Liver (tissue), 9 donors: ENCODE results near the gene BEGAIN. TPM values are rescaled to one million over a fixed set of nuclear protein-coding genes. Genes with fewer than 3 reads are reported as not detected.

Experiments
- DNase-seq: peaks from one replicate; pipeline ENCODE4 v3.0.0-alpha.2; 2017; ENCODE audit warnings: low spot score
- H3K27ac ChIP-seq, 2 donors: one replicate each; pipeline ENCODE4 v1.7.0; 2013; ENCODE audit warnings: inconsistent platforms in 2 of 2, low read length in 2 of 2, control low read depth in 1 of 2, low read depth in 1 of 2, mild to moderate bottlenecking in 1 of 2
- H3K27me3 ChIP-seq, 4 donors: one replicate each; pipeline versions ENCODE4 v1.6.1 to v1.7.0; 2013; ENCODE audit warnings: low read length in 3 of 4, inconsistent platforms in 1 of 4, mild to moderate bottlenecking in 1 of 4, moderate library complexity in 1 of 4; ENCODE audit not compliant: control insufficient read depth in 4 of 4, insufficient read depth in 4 of 4
- H3K36me3 ChIP-seq, 4 donors: one replicate each; pipeline versions ENCODE4 v1.6.1 to v1.7.0; 2013; ENCODE audit warnings: low read length in 3 of 4, mild to moderate bottlenecking in 3 of 4, low read depth in 1 of 4, moderate library complexity in 1 of 4; ENCODE audit not compliant: control insufficient read depth in 4 of 4, insufficient read depth in 3 of 4
- H3K4me1 ChIP-seq, 4 donors: one replicate each; pipeline versions ENCODE4 v1.6.1 to v1.7.0; 2013; ENCODE audit warnings: low read length in 3 of 4, mild to moderate bottlenecking in 3 of 4, moderate library complexity in 1 of 4; ENCODE audit not compliant: control insufficient read depth in 4 of 4, insufficient read depth in 4 of 4
- H3K4me3 ChIP-seq, 3 donors: one replicate each; pipeline versions ENCODE4 v1.6.1 to v1.7.0; 2013; ENCODE audit warnings: low read length in 3 of 3, control low read depth in 1 of 3, low read depth in 1 of 3, mild to moderate bottlenecking in 1 of 3
- H3K9ac ChIP-seq, 2 donors: one replicate each; pipeline ENCODE4 v1.7.0; 2013; ENCODE audit warnings: low read length in 2 of 2, mild to moderate bottlenecking in 2 of 2, moderate library complexity in 2 of 2, control low read depth in 1 of 2, low read depth in 1 of 2
- H3K9me3 ChIP-seq, 4 donors: one replicate each; pipeline versions ENCODE4 v1.6.1 to v1.7.0; 2013; ENCODE audit warnings: low read length in 3 of 4; ENCODE audit not compliant: control insufficient read depth in 4 of 4
- ATF3 ChIP-seq: IDR thresholded peaks from 2 replicates; pipeline ENCODE4 v1.6.1; 2016; ENCODE audit warnings: antibody characterized with exemption
- EGR1 ChIP-seq, 2 donors: IDR thresholded peaks; 2 replicates each; pipeline ENCODE4 v1.6.1; 2016 to 2018; ENCODE audit warnings: antibody characterized with exemption in 2 of 2, low read depth in 2 of 2
- FOXA1 ChIP-seq: IDR thresholded peaks from 2 replicates; pipeline ENCODE4 v1.6.1; 2016; ENCODE audit warnings: antibody characterized with exemption
- FOXA2 ChIP-seq: IDR thresholded peaks from 2 replicates; pipeline ENCODE4 v1.6.1; 2016; ENCODE audit warnings: antibody characterized with exemption
- GABPA ChIP-seq, 2 donors: IDR thresholded peaks in 1 of 2; conservative IDR thresholded peaks in 1 of 2; 2 replicates each; pipeline ENCODE4 v1.6.1; 2016; ENCODE audit warnings: antibody characterized with exemption in 2 of 2, mild to moderate bottlenecking in 1 of 2, moderate library complexity in 1 of 2
- HNF4A ChIP-seq, 2 donors: conservative IDR thresholded peaks; 2 replicates each; pipeline ENCODE4 v1.6.1; 2016; ENCODE audit warnings: antibody characterized with exemption in 2 of 2, mild to moderate bottlenecking in 2 of 2
- HNF4G ChIP-seq: IDR thresholded peaks from 2 replicates; pipeline ENCODE4 v1.6.1; 2016; ENCODE audit warnings: antibody characterized with exemption
- JUND ChIP-seq, 2 donors: IDR thresholded peaks; 2 replicates each; pipeline ENCODE4 v1.6.1; 2016; ENCODE audit warnings: antibody characterized with exemption in 2 of 2
- NR2F2 ChIP-seq: IDR thresholded peaks from 2 replicates; pipeline ENCODE4 v1.6.1; 2016; ENCODE audit warnings: antibody characterized with exemption
- RAD21 ChIP-seq, 2 donors: IDR thresholded peaks; 2 replicates each; pipeline ENCODE4 v1.6.1; 2016; ENCODE audit warnings: antibody characterized with exemption in 2 of 2, mild to moderate bottlenecking in 2 of 2
- REST ChIP-seq: IDR thresholded peaks from 2 replicates; pipeline ENCODE4 v1.6.1; 2016; ENCODE audit warnings: antibody characterized with exemption, mild to moderate bottlenecking
- RXRA ChIP-seq, 2 donors: IDR thresholded peaks; 2 replicates each; pipeline ENCODE4 v1.6.1; 2017 to 2018; ENCODE audit warnings: antibody characterized with exemption in 2 of 2, mild to moderate bottlenecking in 1 of 2
- SP1 ChIP-seq: IDR thresholded peaks from 2 replicates; pipeline ENCODE4 v1.6.1; 2018; ENCODE audit warnings: antibody characterized with exemption, mild to moderate bottlenecking
- TAF1 ChIP-seq: conservative IDR thresholded peaks from 2 replicates; pipeline ENCODE4 v1.6.1; 2016; ENCODE audit warnings: antibody characterized with exemption, mild to moderate bottlenecking
- YY1 ChIP-seq: IDR thresholded peaks from 2 replicates; pipeline ENCODE4 v1.6.1; 2016; ENCODE audit warnings: antibody characterized with exemption, mild to moderate bottlenecking
- WGBS: extraction: QIAGEN DNeasy Blood & Tissue Kit; methylation state at CpG from one replicate; pipeline ENCODE4 v1.1.7; 2013; 5-methylcytosine and 5-hydroxymethylcytosine counted together
- polyA plus RNA-seq, 2 donors: library from polyadenylated mRNA; stranded (reverse) in 1 of 2; unstranded in 1 of 2; fragments of 200-250 nt in 1 of 2; fragments of >200 nt in 1 of 2; fragmentation: Nextera tagmentation in 1 of 2; extraction: Ambion mirVana in 1 of 2; gene quantifications; one replicate each; pipeline versions ENCODE4 v1.2.1 to v1.2.3, GENCODE V29; 2013 to 2015
- total RNA-seq, 2 donors: library from RNA; depleted of rRNA; stranded (reverse); fragments of >200 nt; gene quantifications; one replicate each; pipeline ENCODE4 v1.2.3, GENCODE V29; 2014
- TF ChIP-seq, protein P1 (sequence below): IDR thresholded peaks from 2 replicates; pipeline ENCODE4 v1.6.1; 2016; ENCODE audit warnings: antibody characterized with exemption
- TF ChIP-seq, protein P2 (sequence below): fragments of 150-350 bp; IDR thresholded peaks from 2 replicates; pipeline ENCODE4 v1.5.1; 2017; ENCODE audit warnings: improper control_type of control experiment, low read depth, low read length; ENCODE audit not compliant: missing input control
- TF ChIP-seq, protein P3 (sequence below): IDR thresholded peaks from 2 replicates; pipeline ENCODE4 v1.6.1; 2016; ENCODE audit warnings: antibody characterized with exemption
- donor health status: healthy.
- donor health status: healthy.
- donor health status: healthy.
- donor health status: healthy.
- donor health status: healthy.

BEGAIN gene
- total and polyA plus RNA-seq, 4 donors = 0.11 to 1.9 (median 0.29) TPM

DNA sequence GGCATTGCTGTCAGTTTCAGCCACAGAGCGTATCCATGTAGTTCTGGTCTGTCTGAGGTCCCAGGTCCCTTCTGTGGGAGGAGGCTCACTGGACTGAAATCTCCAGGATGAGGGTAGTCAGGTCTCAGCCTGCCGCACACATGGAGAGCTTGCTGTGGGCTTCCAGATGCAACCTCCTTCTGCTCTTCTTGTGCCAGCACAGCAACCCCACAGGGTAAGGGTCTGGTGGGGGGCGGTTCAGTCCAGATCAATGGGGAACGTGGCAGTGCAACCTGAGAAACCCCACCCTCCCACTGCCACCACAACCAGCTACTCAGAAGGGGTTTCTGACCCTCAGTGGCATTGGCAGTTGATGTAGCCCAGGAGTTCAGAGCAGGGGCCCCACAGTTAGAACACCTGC, 61.2 kb downstream of the BEGAIN start:
- H3K4me1 ChIP-seq = no peaks in the 10 kb centered on the region
- no peak overlapping the region for H3K9ac ChIP-seq
- no peak overlapping the region for H3K27ac ChIP-seq
- H3K9me3 ChIP-seq = no peaks in the 10 kb centered on the region
- no peak overlapping the region for H3K4me3 ChIP-seq
- TF ChIP-seq FOXA2 = no peak
- no peak for TF ChIP-seq HNF4G
- TF ChIP-seq JUND (IDR thresholded peaks at IDR 0.05) = no peak
- TF ChIP-seq YY1 = no peak
- peaks cover 0 to 9% (median 5%) of the 10 kb centered on the region in 4 donors for H3K36me3 ChIP-seq
- no peak for DNase-seq
- 98% methylated on average over 4 of the region's 4 CpGs for WGBS
- H3K27me3 ChIP-seq = no peaks in the 10 kb centered on the region

- no peak for TF ChIP-seq ATF3
- no peak for TF ChIP-seq YY1
- TF ChIP-seq REST = no peak
- TF ChIP-seq HNF4A (conservative IDR thresholded peaks at IDR 0.05) = no peak
- no peak for TF ChIP-seq SP1
- TF ChIP-seq RXRA (IDR thresholded peaks at IDR 0.05) = no peak
- TF ChIP-seq, protein P1, sequence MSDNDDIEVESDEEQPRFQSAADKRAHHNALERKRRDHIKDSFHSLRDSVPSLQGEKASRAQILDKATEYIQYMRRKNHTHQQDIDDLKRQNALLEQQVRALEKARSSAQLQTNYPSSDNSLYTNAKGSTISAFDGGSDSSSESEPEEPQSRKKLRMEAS = no peak
- TF ChIP-seq HNF4G = no peak
- no peak for TF ChIP-seq EGR1 (IDR thresholded peaks at IDR 0.05; ENCODE audit: low read depth in 2 of 2)
- no peak for TF ChIP-seq FOXA2
- TF ChIP-seq, protein P2, sequence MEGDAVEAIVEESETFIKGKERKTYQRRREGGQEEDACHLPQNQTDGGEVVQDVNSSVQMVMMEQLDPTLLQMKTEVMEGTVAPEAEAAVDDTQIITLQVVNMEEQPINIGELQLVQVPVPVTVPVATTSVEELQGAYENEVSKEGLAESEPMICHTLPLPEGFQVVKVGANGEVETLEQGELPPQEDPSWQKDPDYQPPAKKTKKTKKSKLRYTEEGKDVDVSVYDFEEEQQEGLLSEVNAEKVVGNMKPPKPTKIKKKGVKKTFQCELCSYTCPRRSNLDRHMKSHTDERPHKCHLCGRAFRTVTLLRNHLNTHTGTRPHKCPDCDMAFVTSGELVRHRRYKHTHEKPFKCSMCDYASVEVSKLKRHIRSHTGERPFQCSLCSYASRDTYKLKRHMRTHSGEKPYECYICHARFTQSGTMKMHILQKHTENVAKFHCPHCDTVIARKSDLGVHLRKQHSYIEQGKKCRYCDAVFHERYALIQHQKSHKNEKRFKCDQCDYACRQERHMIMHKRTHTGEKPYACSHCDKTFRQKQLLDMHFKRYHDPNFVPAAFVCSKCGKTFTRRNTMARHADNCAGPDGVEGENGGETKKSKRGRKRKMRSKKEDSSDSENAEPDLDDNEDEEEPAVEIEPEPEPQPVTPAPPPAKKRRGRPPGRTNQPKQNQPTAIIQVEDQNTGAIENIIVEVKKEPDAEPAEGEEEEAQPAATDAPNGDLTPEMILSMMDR = no peak
- no peak for TF ChIP-seq RAD21 (IDR thresholded peaks at IDR 0.05)
- TF ChIP-seq, protein P3, sequence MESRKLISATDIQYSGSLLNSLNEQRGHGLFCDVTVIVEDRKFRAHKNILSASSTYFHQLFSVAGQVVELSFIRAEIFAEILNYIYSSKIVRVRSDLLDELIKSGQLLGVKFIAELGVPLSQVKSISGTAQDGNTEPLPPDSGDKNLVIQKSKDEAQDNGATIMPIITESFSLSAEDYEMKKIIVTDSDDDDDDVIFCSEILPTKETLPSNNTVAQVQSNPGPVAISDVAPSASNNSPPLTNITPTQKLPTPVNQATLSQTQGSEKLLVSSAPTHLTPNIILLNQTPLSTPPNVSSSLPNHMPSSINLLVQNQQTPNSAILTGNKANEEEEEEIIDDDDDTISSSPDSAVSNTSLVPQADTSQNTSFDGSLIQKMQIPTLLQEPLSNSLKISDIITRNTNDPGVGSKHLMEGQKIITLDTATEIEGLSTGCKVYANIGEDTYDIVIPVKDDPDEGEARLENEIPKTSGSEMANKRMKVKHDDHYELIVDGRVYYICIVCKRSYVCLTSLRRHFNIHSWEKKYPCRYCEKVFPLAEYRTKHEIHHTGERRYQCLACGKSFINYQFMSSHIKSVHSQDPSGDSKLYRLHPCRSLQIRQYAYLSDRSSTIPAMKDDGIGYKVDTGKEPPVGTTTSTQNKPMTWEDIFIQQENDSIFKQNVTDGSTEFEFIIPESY = no peak
- no peak for TF ChIP-seq TAF1
- TF ChIP-seq JUND (IDR thresholded peaks at IDR 0.05) = no peak
- no peak for TF ChIP-seq NR2F2
- TF ChIP-seq FOXA1 = no peak
- no peak for TF ChIP-seq GABPA (IDR thresholded peaks at IDR 0.05 in 1 of 2, conservative IDR thresholded peaks at IDR 0.05 in 1 of 2)
- no peaks in the 10 kb centered on the region for H3K4me1 ChIP-seq
- no peak overlapping the region for H3K9ac ChIP-seq
- no peaks in the 10 kb centered on the region for H3K27me3 ChIP-seq
- no peak for DNase-seq
- peaks cover 0 to 9% (median 5%) of the 10 kb centered on the region in 4 donors for H3K36me3 ChIP-seq
- H3K27ac ChIP-seq = no peak overlapping the region
- H3K9me3 ChIP-seq = no peaks in the 10 kb centered on the region
- H3K4me3 ChIP-seq = no peak overlapping the region
- WGBS = 93% methylated on average over 11 of the region's 11 CpGs
Measured at GRCh38 chr14:100525615-100526014, 61.6 kb downstream of the BEGAIN start.
